ENCODE measurements around the gene SNORC. TPM values are rescaled to one million over a fixed set of nuclear protein-coding genes. Genes with fewer than 3 reads are reported as not detected.
"Not testable (repeated sequence)": the region's sequence is repeated elsewhere in the genome, so short reads cannot be mapped to it uniquely, and the experiment has no call there.

Gene SNORC
- total RNA-seq, 1 donor from 2014 or later: 0.26 TPM

DNA sequence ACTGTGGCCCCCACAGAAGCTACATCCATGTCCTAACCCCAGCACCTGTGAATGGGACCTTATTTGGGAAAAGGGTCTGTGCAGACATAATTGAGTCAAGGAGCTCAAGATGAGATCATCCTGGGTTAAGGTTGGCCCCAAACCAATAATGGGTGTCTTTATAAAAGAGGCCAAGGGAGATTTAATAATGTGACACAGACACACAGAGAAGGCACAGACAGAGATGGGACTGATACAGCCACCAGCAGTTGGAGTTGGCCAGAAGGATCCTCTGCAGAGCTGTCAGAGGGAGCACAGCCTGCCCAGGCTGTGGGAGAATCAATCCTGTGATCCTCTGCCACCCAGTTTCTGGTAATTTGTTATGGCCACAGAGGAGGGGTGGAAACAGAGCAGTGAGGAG, 26.0 kb downstream of the SNORC start:
- DNase-seq (ENCODE audit: low read depth, low spot score): no peak

DNA sequence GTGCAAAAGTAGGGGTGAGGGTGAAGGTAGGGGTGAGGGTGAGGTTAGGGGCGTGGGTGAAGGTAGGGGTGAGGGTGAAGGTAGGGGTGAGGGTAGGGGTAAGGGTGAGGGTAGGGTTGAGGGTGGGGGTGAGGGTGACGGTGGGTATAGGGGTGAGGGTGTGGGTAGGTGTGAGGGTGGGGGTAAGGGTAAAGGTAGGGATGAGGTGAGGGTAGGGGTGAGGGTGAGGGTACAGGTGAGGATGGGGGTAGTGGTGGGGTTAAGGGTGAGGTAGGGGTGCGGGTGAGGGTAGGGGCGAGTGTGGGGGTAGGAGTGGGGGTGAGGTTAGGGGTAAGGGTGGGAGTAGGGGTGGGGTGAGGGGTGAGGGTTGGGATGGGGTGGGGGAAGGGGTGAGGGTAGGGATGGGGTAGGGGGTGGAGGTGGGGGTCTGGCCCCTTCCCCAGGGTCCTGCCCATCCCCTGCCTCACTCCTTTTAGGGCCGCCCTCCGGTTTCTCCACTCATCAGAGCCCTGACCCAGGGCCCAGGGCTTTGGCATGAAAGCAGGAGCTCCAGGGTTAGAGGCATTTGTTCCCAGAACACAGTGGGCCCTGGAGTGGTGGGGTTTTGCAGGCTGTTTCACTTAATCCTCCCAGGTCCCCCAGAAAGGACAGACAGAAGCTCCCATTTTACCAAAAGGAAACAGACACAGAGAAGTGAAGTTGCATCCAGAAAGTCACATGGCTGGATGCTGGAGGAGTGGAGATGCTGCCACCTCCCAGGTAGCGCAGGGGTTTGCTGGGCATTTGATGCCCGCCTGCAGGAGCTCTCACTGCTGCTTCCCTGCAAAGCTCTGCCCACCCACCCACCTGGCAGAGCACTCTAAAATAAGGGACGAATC, 26.9 kb downstream of the SNORC start:
- no peak for DNase-seq (ENCODE audit: low read depth, low spot score)

DNA sequence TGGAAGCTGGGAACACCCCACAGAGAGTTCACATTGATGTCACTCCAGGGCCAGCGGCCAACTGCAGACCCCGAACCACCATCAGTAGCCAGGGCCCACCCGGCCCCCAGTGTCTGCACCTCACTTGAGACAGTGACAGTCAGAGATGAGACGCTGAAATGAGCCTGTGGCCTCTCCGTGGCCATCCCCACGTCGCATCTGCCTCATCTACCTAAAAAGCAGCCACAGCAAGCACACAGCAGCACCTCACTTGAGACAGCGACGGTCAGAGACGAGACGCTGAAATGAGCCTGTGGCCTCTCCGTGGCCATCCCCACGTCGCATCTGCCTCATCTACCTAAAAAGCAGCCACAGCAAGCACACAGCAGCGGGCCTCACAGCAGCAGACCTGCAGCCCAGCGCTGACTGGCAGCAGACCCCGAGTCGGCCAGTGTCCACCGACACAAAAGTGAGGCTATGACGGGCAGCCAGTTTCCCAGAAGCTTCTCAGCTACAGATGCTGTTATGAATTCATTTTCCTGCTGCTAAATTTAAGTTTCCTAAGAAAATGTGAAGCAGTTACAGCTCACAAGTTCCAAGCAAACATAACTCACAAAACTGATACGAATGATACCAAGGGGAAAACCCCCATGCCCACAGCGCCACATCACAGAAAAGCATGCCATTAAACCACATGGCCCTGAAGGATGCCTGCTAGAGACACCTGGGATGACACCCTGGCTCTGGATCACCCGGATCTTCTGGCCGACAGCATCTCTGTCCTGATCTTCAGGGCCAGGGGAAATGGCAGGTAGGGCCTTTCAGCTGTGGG, 27.7 kb downstream of the SNORC start:
- no peak for DNase-seq (ENCODE audit: low read depth, low spot score)

DNA sequence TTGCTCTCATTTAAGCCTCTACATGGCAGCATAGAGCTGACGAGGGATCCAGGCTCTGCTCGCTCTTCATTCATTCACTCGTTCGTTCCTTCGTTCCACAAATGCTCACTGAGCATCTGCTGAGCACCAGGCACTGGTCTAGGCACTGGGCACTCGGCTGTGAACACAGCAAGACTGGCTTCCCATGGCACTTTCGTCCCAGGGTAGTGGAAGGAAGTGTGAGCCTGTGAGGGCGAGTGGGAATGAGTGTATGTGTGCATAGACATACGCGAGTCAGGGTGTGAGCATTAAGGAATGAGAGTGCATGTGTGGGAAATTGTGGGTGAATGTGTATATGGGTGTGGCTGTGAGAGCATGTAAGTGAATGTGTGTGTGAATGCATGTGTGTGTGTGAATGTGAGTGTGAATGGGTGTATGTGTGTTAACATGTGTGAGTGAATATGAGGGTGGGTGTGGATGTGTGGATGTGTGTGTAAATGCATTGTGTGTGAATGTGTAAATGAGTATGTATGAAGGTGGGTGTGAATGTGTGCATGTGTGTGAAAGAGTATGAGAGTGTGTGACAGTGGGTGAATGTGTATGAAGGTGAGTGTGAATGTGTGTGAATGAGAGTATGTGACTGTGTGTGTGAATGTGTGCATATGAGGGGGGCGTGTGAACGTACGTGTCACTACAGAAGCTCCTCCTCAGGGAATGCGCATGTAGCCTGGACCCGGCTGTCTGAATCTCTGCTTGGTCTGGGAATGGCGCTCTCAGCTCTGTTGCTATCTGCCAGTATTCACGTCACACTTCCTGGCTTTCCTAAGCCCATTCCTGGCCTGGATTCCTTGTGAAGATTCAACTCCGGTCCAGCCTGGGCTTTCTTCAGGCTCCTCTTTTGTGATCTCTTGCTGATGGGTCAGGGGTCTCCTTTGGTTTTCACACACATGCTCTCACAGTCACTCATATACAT, 28.8 kb downstream of the SNORC start:
- peak; percentile 72 for DNase-seq (ENCODE audit: low read depth, low spot score)

DNA sequence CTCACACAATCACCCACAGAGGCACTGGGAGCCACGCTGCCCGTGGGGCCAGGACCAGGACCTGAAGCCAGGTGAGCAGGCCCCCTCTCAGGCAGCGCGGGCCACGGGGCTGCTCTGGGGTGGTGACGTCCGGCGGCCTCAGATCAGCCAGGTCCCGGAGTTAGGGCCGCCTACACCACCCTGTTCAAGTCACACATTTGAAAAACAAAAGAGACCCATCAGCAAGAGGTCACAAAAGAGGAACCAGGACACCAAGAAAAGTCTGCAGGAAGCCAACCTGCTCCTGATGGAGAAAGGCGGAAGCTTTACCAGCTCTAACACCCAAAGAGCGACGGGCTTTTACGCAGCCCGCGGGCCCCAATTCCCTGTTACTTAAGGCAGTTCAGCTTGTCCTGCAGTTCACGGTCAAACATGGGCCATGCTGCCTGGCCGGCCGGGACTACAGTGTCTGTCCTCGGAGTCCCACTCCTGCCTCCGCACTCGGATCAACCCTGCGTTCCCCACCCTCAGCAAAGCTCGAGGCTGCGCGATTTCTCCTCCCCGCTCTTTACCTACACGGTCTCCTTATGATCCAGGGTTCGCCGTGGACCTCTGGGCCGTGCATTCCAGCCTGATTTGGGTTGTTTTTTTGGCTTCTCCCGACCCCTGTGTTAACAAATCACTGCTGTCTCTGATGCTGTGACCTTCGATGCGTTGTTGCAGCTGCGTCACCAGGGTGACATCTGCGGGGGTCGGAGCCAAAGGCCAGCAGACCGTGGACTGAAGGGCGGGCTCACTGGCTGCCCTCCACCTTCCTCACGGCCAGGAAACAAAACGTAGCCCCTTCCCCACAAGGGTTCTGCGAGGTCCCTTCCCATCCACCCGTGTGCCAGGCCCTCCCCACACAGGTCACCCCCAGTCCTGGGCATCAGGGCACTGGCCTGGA, 31.0 kb downstream of the SNORC start:
- DNase-seq (ENCODE audit: low read depth, low spot score): no peak

- DNase-seq (ENCODE audit: low read depth, low spot score): peak; percentile 73
Measured at GRCh38 chr2:232901736-232902578, 31.9 kb downstream of the SNORC start.

DNA sequence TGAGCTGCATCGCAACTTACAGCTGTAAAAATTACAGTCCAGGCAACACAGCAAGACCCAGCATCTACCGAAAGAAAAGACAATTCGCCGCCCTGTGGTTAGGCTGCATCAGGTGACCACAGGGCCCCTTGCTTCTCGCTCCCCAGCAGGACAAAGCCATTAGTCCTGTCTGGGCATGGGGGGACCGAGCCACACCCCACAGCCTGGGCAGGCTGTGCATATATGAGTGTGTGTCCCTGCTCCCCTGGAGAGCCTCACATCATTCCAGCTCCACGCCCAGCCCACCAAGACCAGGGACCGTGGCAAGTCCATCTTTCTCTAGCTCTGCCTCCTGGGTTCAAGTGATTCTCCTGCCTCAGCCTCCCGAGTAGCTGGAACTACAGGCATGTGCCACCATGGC, 33.9 kb downstream of the SNORC start:
- no peak for DNase-seq (ENCODE audit: low read depth, low spot score)

- DNase-seq (ENCODE audit: low read depth, low spot score): not testable (repeated sequence)
Measured at GRCh38 chr2:232906867-232907717, 37.0 kb downstream of the SNORC start.

DNA sequence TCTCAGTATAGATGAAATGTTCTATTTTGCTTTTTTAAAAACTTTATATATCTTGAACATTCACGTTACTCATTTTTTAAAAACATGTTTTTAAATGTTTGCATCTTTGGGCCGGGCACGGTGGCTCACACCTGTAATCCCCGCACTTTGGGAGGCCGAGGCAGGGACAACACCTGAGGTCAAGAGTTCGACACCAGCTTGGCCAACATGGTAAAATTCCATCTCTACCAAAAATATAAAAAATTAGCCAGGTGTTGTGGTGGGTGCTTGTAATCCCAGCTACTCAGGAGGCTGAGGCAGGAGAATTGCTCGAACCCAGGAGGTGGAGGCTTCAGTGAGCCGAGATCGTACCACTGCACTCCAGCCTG, 37.6 kb downstream of the SNORC start:
- DNase-seq (ENCODE audit: low read depth, low spot score): not testable (repeated sequence)

- no peak for DNase-seq (ENCODE audit: low read depth, low spot score)
Measured at GRCh38 chr2:232908695-232909094, 38.6 kb downstream of the SNORC start.

GRCh38 chr2:232910376-232910775, 40.3 kb downstream of the SNORC start:
- DNase-seq (ENCODE audit: low read depth, low spot score): no peak

DNA sequence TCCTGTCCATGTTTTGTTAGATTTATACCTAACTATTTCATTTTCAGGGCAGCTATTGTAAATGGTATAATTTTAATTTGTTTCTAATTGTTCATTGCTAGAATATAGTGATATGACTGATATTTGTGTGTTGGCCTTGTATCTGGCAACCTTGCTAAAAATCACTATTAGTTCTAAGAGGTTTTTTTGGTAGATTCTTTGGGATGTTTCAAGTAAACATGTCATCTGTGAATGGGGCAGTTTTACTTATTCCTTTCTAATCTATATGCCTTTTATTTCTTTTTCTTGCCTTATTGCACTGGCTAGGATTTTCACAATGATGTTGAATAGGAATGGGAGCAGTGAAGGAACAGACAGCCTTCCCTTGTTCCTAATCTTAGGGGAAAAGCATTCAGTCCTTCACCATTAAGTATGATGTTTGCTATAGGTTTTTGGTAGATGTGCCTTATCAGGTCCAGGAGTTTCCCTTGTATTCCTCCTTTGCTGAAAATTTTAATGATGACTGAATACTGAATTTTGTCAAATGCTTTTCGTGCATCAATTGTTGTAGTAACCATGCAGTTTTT, 41.7 kb downstream of the SNORC start:
- no peak for DNase-seq (ENCODE audit: low read depth, low spot score)

DNA sequence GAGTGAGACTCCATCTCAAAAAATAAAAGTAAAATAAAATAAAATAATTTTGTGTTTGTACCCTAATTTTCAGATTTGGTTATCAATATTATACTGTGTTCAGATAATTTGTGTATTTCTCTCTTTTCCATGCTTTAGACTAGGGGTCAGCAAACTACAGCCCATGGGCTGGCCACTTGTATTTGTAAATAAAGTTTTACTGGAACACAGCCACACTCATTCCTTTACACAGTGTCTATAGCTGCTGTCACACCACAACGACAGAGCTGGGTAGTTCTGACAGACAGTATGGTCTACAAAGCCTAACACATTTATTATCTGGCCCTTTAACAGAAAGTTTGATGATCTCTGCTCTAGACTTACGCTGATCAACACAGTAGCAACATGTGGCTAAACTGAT, 43.8 kb downstream of the SNORC start:
- no peak for DNase-seq (ENCODE audit: low read depth, low spot score)

GRCh38 chr2:232919141-232919540, 49.1 kb downstream of the SNORC start:
- no peak for DNase-seq (ENCODE audit: low read depth, low spot score)

GRCh38 chr2:232920055-232920454, 50.0 kb downstream of the SNORC start:
- DNase-seq (ENCODE audit: low read depth, low spot score): no peak

DNA sequence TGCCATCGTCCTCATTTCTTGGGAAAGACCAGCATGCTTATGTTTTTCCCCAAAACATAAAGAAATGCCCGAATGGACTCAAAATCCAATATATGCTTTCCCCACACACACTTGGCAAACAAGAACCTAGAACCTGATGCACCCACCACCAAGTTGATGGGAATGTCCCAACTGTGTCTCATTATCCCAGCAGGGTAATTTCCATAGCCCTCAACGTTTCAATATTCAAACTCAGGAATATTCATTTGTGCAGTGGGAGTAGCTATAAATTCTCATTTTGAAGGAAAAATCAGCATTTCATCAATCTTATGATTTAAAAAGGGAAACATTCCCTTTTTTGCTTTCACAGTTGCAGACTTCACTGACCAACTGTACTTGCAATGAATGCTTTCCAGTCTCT, 50.7 kb downstream of the SNORC start:
- DNase-seq (ENCODE audit: low read depth, low spot score): no peak

DNA sequence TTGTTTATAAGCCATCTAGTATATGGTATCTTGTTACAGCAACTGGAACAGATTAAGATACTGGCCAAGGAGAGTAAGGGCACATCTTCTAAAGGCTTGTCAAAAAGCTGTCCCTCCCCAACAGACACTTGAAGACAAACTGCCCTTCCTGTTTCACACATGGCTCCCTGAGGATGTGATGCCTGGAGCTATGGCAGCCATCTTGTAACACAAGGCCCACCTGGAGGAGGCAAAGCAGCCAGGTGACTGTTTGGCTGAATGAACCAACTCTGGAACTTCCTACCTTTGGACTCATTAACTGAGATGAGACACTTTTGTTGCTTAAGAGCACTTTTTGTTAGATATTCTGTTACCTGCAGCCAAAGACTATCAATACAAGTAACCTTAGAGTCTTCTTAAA, 54.4 kb downstream of the SNORC start:
- DNase-seq (ENCODE audit: low read depth, low spot score): no peak

- no peak for DNase-seq (ENCODE audit: low read depth, low spot score)
Measured at GRCh38 chr2:232925153-232925820, 55.2 kb downstream of the SNORC start.
